Measurements from ENCODE around the gene KRT7. TPM values are rescaled to one million over a fixed set of nuclear protein-coding genes. Genes with fewer than 3 reads are reported as not detected.

KRT7 gene
- total RNA-seq, 1 experiment from 2014 or later, result 13.9 TPM

DNA sequence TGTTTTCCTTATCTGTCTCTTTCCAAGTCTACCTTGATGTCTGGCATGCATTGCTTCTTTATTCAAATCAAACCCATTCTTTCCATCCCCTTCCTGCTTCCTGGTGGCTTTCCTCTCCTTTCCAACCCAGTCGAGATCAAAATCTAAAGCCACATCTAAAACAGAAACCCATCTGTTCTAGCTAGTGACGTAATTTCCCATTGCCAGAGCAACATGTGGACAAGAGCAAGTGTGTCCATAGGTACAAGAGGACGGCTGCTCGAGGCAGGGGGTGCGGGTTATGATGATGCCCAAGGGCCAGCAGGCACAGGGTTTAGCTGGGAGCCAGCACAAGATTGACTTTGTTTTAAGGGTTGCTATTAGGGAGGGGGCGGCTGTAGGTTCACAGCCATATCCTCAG, 48.2 kb upstream of the KRT7 start:
- no peaks in the 10 kb centered on the region for H3K27me3 Mint-ChIP-seq (ENCODE audit: insufficient read depth, unreplicated experiment)
- H3K9me3 Mint-ChIP-seq (ENCODE audit: unreplicated experiment), result no peaks in the 10 kb centered on the region
- H3K4me1 Mint-ChIP-seq (ENCODE audit: low read depth, unreplicated experiment), result peaks cover 11% of the 10 kb centered on the region
- TF ChIP-seq, protein P1, sequence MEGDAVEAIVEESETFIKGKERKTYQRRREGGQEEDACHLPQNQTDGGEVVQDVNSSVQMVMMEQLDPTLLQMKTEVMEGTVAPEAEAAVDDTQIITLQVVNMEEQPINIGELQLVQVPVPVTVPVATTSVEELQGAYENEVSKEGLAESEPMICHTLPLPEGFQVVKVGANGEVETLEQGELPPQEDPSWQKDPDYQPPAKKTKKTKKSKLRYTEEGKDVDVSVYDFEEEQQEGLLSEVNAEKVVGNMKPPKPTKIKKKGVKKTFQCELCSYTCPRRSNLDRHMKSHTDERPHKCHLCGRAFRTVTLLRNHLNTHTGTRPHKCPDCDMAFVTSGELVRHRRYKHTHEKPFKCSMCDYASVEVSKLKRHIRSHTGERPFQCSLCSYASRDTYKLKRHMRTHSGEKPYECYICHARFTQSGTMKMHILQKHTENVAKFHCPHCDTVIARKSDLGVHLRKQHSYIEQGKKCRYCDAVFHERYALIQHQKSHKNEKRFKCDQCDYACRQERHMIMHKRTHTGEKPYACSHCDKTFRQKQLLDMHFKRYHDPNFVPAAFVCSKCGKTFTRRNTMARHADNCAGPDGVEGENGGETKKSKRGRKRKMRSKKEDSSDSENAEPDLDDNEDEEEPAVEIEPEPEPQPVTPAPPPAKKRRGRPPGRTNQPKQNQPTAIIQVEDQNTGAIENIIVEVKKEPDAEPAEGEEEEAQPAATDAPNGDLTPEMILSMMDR (IDR thresholded peaks at IDR 0.05; ENCODE audit: insufficient read depth in 1 of 2, low read depth in 1 of 2, low read length in 1 of 2, severe bottlenecking in 1 of 2, unreplicated experiment in 1 of 2), result no peak
- H3K4me3 ChIP-seq (ENCODE audit: low read depth, low read length), result no peak overlapping the region
- H3K27me3 ChIP-seq (replicated peaks; ENCODE audit: control insufficient read depth, insufficient read depth, low read length), result no peaks in the 10 kb centered on the region
- ChIA-PET POLR2A (no interaction called here), CTCF (no interaction called here)
- no peaks in the 10 kb centered on the region for H3K36me3 ChIP-seq (ENCODE audit: control insufficient read depth, insufficient read depth, low read length)
- DNase-seq, result no peak
- intact Hi-C loops (cut with micrococcal nuclease; ENCODE audit: unreplicated experiment), result no loop called here
- H3K4me1 ChIP-seq, result peaks cover 17% of the 10 kb centered on the region
- H3K27ac Mint-ChIP-seq (ENCODE audit: unreplicated experiment), result no peak overlapping the region
- H3K36me3 Mint-ChIP-seq (ENCODE audit: insufficient read depth, unreplicated experiment), result no peaks in the 10 kb centered on the region
- BruUV-seq (replicated peaks), result no TSS peak
- H3K9me3 ChIP-seq, result no peaks in the 10 kb centered on the region
- H3K4me3 Mint-ChIP-seq (ENCODE audit: unreplicated experiment), result no peak overlapping the region

DNA sequence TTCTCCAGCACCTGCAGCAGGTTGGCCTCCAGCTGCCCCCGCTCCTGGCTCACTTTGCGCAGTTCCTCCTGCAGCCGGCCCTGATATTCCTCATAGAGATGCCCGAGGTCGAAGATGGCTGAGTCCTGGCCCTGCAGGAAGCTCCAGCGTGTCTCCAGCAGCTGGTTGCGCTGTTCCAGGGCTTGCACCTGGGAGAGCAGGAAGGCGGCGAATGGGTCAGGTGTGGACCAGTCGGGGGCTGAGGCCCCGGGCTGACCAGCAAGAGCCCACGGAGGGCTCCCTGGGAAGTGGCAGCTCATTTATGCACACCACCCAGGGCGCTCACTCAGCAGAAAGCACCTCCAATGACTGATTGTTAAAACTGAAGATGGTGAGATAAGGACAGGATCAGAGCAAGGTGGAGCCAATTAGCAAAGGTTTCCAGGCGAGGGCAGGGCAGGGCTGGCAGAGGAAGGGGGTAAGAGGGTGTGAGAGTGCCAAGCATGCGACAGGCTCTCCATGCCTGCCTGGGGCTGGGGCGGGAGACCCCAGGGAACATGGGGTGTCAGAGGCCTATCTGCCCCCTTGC, 47.6 kb upstream of the KRT7 start:
- Mint-ChIP-seq H3K27ac (ENCODE audit: unreplicated experiment) (no peak overlapping the region), H3K9me3 (ENCODE audit: unreplicated experiment) (no peaks in the 10 kb centered on the region), H3K4me1 (ENCODE audit: low read depth, unreplicated experiment) (peaks cover 11% of the 10 kb centered on the region), H3K36me3 (ENCODE audit: insufficient read depth, unreplicated experiment) (no peaks in the 10 kb centered on the region), H3K27me3 (ENCODE audit: insufficient read depth, unreplicated experiment) (no peaks in the 10 kb centered on the region), H3K4me3 (ENCODE audit: unreplicated experiment) (no peak overlapping the region)
- no TSS peak for BruUV-seq (replicated peaks)
- intact Hi-C loops (cut with micrococcal nuclease; ENCODE audit: unreplicated experiment), result no loop called here
- CTCF ChIA-PET, result interaction anchor here (1.0 kb wide), 2 partner anchors 9 to 142 kb away, joined by 3 read pairs; no protein-coding TSS in a partner anchor
- H3K4me3 ChIP-seq (ENCODE audit: low read depth, low read length), result no peak overlapping the region
- no peak for DNase-seq
- H3K36me3 ChIP-seq (ENCODE audit: control insufficient read depth, insufficient read depth, low read length), result no peaks in the 10 kb centered on the region
- POLR2A ChIA-PET, result no interaction called here
- H3K9me3 ChIP-seq, result no peaks in the 10 kb centered on the region
- TF ChIP-seq, protein P1 (IDR thresholded peaks at IDR 0.05; ENCODE audit: insufficient read depth in 1 of 2, low read depth in 1 of 2, low read length in 1 of 2, severe bottlenecking in 1 of 2, unreplicated experiment in 1 of 2), result no peak
- H3K4me1 ChIP-seq, result peaks cover 17% of the 10 kb centered on the region
- no peaks in the 10 kb centered on the region for H3K27me3 ChIP-seq (replicated peaks; ENCODE audit: control insufficient read depth, insufficient read depth, low read length)

DNA sequence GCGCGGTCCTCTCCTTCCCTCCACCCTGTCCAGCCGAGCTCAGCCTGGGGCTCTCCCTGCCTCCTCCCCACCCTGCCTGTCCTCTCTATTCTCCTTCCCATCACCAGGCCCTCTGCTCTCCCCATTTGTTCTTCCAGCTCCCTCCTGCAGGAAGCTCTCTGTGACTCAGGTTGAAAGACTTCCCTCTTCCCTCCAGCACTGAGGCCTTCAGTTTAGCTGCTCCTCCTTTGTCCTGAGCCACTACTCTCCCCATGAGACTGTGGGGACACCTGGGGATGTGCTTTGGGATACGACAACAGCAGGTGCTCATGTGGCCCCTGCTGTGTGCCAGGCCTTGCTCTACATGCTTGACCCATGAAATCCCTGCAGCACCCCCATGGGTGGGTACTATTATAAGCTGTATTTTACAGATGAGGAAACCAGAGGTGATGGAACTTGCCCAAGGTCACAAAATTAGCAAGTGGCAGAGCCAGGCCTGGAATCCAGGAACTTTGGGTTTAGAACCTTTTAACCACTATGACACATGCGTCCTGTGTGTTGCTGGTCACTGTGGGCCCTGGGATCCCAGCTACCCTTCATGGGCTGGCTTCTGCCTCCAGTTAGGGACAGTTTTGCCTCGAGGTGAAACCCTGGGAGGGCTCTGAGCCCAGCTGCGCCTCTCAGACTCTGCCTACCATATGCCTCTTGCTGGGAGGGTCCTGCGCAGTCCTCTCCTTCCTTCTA, 46.8 kb upstream of the KRT7 start:
- peaks cover 17% of the 10 kb centered on the region for H3K4me1 ChIP-seq
- no peaks in the 10 kb centered on the region for H3K9me3 Mint-ChIP-seq (ENCODE audit: unreplicated experiment)
- DNase-seq, result no peak

More for the DNA sequence above, 46.8 kb upstream of the KRT7 start:
- Mint-ChIP-seq H3K4me1 (ENCODE audit: low read depth, unreplicated experiment) (peaks cover 11% of the 10 kb centered on the region), H3K36me3 (ENCODE audit: insufficient read depth, unreplicated experiment) (no peaks in the 10 kb centered on the region), H3K27ac (ENCODE audit: unreplicated experiment) (peak overlapping the region; percentile 45), H3K4me3 (ENCODE audit: unreplicated experiment) (no peak overlapping the region), H3K27me3 (ENCODE audit: insufficient read depth, unreplicated experiment) (no peaks in the 10 kb centered on the region)
- TF ChIP-seq, protein P1 (IDR thresholded peaks at IDR 0.05; ENCODE audit: insufficient read depth in 1 of 2, low read depth in 1 of 2, low read length in 1 of 2, severe bottlenecking in 1 of 2, unreplicated experiment in 1 of 2), result no peak
- CTCF ChIA-PET, result interaction anchor here (1.0 kb wide), 2 partner anchors 8 to 141 kb away, joined by 3 read pairs; no protein-coding TSS in a partner anchor
- Histone ChIP-seq H3K27me3 (replicated peaks; ENCODE audit: control insufficient read depth, insufficient read depth, low read length) (no peaks in the 10 kb centered on the region), H3K9me3 (no peaks in the 10 kb centered on the region), H3K4me3 (ENCODE audit: low read depth, low read length) (no peak overlapping the region), H3K36me3 (ENCODE audit: control insufficient read depth, insufficient read depth, low read length) (no peaks in the 10 kb centered on the region)
- intact Hi-C loops (cut with micrococcal nuclease; ENCODE audit: unreplicated experiment), result no loop called here
- POLR2A ChIA-PET, result no interaction called here
- no TSS peak for BruUV-seq (replicated peaks)
